ENCODE results near the gene CD200.

- TF ChIP-seq CTCF (IDR thresholded peaks at IDR 0.05) (no peak), REST (IDR thresholded peaks at IDR 0.05; ENCODE audit: insufficient read depth in 1 of 2, low read depth in 2 of 2, low read length in 1 of 2) (no peak), SIN3A (IDR thresholded peaks at IDR 0.05; ENCODE audit: borderline replicate concordance, insufficient read depth, low read depth, low read length) (no peak)
Measured at GRCh38 chr3:112307557-112307956, 25.4 kb upstream of the CD200 start.
